Left lobe of liver (tissue), 2 donors: ENCODE data around the gene CACNB2. TPM values are rescaled to one million over a fixed set of nuclear protein-coding genes. Genes with fewer than 3 reads are reported as not detected.

Experiments used
- ATAC-seq: fragments of 200-7000 bp; cut with Tn5 transposase; one replicate; pipeline ENCODE4 v1.9.1; 2020; ENCODE audit warnings: mild to moderate bottlenecking, moderate library complexity
- DNase-seq: peaks from one replicate; pipeline ENCODE4 v3.0.0-alpha.2; 2020; ENCODE audit warnings: low spot score
- total RNA-seq: library from RNA; stranded (reverse); gene quantifications from one replicate; pipeline ENCODE4 v1.2.1, GENCODE V29; 2021
- donor health status: DM: no; HTN: no; CAD: no; lungs with moderate emphysema.
- donor health status: DM: no; HTN: yes; CAD: no.

CACNB2 gene
- total RNA-seq, 1 donor from 2014 or later, result 1.6 TPM

DNA sequence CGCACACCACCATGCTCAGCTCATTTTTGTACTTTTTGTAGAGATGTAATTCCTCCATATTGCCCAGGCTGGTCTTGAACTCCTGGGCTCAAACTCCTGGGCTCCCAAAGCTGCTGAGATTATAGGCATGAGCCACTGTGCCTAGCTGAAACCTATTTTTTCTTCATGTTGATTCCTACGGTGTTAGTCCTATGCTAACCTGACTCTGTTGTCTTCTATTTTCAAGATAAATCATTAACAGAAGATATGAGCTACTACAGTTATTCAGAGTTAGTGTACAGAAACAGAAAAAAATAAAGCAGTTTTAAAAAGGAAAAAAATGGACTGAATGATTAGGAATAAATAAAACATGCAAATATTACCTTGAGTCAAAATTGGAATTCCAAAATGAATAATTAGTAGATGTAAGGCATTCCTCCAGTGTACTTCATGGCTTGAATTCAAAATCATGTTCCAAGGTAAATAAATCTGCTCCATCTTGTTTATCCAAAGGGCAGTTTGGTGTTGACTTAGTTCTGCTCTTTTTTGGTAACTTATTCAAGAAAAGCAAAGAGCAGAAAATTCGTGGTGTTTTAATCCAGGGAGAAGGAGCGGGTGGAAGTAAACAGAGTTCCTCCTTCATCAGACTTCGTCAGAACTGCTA is 185.8 kb downstream of the CACNB2 start:
- peak; percentile 94 for ATAC-seq
- DNase-seq, result no peak

DNA sequence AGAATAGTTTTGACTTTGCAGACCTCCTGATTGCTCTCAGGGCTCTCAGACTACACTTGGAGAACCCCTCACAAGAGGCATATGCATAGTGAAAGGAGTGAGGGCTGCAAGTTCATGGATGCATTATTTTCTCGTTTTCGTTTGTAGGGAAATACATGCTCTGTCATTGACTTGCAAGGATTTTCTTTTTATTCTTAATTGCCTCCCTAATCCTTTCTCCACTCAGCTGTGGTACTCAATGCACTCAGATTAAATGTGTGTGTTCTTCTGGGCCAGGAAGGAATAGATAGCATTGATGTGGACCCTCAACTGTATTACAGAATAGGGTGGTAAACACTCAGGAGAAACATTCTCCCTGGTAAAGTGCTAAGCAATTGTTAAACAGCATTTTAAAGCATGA is 188.7 kb downstream of the CACNB2 start:
- no peak for DNase-seq

DNA sequence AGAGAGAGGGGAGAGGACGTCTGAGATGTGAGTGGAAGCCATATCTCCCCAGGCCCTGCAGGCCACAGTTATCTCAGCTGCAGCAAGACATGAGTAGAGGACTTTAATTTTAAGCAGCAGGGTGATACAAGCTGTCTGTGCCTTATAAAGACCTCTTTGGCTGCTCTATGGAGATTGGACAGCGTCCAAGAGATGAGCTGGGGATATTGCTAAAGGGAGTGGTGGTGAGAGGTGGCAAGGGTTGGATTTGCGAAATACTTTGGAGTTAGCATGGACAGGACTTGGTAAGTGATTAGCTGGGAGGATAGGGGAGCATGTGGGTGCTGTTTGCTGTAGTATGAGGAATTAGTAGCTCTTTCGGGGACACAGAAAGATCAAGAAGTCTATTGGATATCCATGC is 191.8 kb downstream of the CACNB2 start:
- peak; percentile 85 for DNase-seq
- peak; percentile 86 for ATAC-seq

More for the DNA sequence above, 188.7 kb downstream of the CACNB2 start:
- no peak for ATAC-seq

DNA sequence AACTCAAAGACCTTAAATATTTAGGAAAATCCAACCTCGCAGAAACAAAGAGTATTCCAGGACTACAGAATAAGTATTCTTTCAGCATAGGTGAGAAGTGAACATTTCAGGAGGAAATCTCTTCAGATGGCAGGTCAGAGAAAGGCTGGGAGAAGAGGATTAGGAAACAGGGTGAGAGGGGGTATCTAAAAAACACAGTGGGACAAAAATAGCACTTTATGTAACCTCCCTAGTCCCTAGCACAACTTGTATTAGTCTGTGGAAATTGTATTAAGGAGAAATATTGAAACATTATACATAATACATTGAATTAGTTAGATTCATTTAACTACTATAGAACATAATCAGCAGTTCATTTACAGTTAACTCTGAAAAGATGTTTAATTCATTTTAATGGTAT is 192.3 kb downstream of the CACNB2 start:
- ATAC-seq (peak; percentile 27), DNase-seq (no peak)

DNA sequence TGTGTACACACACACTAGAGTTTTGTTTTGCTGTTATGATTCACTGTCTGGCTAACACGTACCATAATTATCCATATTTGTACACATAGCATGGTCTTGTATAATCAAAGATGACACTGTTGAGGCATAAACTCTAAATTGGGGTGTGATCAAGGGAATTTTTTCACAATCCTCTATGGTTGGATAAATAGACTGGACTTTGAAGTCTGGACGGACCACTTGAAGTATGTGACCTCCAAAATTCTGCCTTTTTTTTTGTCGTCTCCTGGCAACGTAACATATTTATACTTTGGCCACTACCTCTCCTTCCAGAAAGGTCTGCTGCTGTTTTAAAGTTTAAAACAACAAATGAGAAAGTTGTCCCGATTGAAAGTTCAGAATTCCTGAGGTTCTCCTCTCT is 193.4 kb downstream of the CACNB2 start:
- no peak for DNase-seq
- ATAC-seq, result peak; percentile 48

DNA sequence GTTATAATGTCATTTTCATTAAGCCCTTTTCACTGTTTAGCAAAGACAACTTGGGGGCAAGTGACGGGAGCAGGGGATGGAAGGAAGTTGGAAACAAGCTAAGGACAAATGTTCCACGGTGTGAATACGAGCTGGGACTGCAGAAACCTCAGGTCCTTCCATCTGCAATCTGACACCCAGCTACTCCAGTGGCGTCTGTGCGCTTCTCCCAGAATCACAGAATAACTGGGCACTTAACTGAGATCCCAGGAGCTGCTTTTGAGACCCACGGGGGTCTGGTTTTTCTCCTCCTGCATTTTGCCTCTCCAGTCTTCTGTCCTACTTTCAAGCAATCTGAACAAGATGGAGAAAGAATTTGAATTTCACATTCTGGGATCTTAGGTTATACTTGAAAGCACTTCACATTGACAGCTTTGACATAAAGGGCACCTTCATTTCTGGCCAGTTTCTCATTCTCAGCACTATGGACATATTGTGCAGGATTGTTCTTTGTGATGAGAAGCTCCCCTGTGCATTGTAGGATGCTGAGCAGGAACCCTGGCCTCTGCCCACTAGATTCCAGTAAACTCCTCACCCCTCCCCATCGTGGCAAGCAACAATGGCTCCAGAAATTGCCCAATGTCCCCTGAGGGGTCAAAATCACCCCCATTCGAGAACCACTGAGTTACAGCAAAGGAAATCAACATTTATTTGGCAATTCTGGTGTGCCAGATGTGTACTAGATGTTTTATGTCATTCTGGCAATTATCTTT is 194.1 kb downstream of the CACNB2 start:
- ATAC-seq (peak; percentile 53), DNase-seq (no peak)

DNA sequence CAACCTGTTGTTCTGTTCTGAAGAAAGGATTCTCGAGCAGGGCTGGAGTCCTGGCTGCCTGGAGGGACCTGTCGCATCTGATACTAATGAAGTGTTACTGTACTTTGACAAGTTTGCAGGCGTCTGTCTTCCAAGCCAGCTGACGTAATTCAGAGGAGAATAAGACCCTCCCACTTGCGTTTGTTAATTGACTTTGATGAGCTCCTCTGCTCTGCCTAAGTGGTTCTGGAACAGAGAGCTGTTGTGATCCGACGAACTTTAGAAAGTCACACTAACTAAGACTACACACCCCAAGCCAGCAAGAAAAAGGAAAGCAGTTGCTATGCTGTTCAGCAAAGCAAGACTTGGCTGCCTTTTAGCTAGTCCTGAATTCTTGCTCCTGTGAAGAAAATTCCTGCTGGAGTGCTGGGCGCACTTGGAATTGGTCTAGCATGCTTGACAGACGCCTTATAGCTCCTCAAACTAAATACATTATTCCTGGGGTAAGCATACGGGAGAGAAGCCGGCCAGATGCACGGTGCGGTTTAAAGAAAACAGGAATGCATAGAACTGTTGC is 200.3 kb downstream of the CACNB2 start:
- ATAC-seq, result peak; percentile 52
- no peak for DNase-seq

DNA sequence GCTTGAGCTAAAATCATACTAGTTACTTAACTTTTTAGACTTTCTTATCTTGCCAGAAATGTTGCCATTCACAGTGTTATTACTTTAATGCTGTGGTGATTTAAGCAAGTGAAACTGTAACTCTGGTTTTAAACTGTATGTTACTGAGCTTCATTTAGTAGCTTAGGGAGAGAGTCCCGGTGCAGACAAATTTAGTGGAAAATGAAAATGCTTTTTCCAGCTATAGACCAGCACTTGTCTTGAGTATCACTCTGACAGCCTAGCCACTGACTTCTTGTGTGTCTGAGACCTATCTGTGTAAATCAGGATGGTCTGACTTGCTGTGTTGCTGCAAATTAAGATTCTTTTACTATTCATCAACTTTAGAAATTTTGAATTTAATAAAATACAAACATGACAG is 200.8 kb downstream of the CACNB2 start:
- DNase-seq (no peak), ATAC-seq (peak; percentile 33)

DNA sequence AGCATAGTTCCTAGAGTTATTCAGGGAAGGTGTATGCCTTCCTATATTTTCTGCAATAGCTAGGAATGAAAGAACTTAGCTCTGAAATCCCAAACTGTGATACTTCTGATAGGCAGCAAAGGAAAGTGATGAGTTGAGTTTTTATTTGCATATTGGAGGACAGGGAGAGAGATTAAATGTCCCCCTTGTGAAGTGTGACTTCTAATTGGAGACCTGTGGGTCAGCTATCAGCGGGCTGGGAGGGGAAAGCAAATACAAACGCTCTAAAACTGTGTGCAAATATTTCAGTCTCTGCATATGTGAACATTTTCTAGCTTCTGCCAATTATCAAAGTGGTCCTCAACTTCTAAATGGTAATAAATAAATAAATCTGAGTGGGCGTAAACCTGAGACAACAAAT is 203.3 kb downstream of the CACNB2 start:
- no peak for ATAC-seq
- no peak for DNase-seq

DNA sequence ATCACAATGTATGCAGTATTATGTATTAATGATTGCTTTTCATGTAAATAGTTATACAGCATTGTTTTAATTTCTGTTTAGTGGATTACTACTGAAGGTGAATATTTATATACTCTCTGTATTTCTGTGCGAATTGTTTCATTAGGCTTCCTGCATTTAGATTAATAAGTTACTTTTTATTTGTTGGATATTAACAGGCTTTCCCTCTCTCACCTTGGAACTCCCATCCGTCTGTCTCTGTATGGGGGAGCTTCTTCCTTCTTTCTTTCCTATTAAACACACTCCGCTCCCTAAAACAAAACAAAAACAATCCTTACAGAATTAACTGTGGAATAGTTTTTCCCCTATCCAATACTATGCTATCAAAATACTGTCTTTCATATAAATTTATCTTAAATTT is 205.1 kb downstream of the CACNB2 start:
- DNase-seq (no peak), ATAC-seq (peak; percentile 69)

DNA sequence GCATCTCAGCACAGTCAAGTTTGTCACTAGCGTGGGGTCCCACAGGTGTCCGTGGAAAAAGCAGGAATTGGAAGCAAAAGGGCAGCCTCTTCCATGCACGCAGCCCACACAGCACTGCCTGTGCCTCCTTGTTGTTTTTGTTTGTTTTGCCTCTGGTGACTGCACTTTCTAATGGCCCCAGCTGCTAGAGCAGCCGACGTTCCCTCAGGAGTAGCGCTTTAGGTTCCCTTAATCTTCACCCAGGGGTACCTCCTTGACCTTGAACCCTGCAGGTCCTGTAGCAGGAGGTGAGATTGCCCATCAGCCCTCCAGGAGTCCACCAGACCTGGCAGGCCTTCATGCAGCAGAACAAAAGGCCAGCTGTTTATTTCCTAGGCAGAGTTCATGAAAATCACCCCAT is 210.1 kb downstream of the CACNB2 start:
- ATAC-seq (no peak), DNase-seq (no peak)

DNA sequence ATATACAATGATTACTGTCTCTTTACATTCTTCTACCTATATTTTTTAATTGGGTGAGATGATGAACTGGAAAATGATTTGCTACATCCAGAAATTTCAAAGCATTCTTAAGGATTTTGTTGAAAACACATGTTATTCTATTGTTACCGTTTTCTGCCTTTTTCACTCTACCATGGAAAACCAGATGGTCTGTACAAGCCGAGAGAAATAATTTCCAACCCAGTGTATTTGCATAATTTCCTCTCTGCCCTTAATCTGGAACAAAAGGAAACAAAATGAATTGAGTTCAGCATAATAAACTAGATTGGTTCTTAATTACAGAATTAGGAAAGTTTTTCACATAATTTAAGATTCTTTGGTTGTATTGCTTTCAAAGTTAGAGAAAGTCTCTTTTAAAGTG is 211.2 kb downstream of the CACNB2 start:
- ATAC-seq, result no peak
- no peak for DNase-seq

DNA sequence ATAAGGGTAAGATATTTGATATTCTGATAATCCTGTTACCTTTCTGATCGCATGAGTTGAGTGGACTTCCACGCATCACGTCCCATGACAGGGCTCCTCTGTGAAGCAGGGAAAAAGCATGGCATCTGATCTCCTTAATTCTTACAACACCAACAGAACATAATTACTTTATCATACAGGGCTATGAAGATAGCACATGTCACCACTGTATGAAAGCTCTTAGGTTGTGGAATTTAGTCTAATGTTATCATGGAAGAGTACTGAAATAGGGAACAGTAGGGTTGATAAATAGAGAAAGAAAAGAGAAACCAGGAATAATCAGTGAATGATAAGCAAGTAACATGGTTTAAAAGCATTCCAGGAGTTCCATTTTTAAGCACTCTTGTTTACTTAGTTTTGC is 212.0 kb downstream of the CACNB2 start:
- ATAC-seq, result no peak
- no peak for DNase-seq

DNA sequence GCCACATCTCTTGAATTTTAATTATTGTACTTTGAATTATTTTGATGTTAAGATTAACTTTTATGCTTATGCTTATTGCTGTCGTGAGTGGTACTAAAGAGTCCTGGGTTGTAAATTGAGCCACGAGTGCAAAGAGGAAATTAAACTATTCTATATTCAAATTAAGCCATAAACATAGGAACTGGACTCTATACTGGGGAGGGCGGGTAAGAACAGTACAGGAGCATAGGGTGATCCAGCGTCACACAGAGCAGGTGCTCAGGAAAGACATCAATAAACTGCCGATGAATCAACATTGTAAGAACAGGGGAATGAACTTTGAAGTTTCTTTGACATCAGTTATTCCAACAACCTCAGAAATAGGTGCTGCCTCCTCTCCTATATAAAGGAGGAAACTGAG is 219.6 kb downstream of the CACNB2 start:
- ATAC-seq, result no peak
- no peak for DNase-seq

DNA sequence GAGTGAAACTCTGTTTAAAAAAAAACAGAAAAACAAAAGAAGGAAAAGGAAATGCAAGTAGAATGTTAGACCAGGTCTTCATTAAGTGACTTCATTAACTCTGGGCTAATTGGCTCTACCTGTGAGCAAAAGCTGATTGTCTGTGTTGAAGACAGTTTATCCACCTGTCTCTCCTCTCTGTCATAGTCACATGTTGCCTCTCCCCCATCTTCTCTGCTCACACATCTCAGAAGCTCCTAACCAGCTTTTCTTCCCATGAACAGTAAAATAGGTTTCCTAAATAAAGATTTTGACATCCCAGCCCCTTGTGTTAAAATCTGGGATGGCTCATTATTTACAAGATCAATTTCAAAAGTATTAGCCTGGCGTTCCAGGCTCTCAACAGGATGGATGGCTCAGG is 222.7 kb downstream of the CACNB2 start:
- ATAC-seq (no peak), DNase-seq (no peak)

DNA sequence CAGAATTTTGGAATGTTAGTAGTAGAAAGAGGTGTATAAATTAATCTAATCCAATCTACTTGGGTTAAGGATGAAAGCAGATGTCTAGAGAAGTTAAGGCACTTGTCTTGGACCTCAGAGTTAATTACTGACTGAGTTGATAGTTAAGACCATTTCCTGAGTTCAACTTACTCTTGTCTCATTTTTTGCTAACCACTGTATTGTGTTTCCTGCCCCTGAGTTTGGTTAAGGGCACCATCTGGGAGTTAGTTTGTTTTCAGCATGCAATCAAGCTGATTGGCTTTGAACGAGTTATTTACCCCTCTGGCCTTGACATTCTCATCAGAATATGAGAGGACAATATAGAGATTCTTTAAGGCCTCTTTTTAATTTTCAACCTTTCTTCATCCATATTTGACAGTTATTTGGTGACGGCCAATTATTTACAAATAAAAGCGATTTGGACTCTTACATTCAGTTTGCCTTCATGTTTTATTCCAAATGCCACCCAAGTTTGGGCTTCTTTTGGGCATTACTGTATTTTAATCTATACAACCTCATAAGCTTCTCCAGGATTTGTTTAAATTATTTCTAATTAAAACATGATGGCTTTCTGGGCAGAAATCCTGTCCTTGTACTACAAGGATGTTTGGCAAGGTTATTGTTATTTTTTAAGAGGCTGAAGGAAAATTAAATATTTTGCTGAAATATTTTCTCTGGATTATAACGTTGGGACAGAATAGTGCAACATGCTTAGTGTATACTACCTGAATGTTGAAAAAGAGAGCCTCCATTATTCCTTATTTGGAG is 225.0 kb downstream of the CACNB2 start:
- no peak for DNase-seq
- ATAC-seq, result no peak

DNA sequence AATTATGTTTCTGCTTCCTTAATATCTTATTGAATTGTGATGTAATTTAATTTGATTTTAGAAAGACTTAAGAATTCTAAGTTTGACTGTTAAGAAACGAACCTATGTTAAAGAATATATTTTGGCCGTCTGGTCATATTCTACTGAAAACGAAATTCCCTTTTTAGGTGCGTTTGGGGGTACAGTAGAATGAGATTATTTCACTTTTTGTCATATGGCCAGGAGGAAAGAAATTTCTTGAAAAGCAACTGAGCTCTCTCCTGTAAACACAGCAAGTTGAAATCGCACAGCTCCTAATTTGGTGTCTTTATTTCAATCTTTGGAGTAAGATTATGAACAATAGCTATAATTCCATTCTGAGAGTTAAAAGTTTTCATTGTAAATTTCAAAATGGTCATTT is 227.6 kb downstream of the CACNB2 start:
- no peak for DNase-seq
- no peak for ATAC-seq

DNA sequence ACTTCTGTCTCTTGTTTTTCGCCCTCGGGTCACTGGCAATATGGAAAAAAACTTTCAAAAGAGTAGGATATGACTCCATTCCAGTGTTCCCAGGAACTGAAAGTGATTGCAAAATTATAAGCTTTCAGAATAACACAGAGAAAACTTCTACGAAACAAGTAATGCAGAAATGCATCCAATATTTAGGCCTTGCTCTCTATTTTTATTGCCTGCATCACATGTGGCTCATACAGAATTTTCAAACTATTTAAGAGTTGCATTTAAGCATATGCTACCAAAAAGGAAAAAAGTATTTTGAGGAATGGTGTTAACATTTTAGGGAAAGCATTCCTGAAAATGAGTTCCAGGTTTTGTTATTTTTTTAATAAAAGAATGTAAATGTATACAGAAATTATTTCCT is 228.0 kb downstream of the CACNB2 start:
- no peak for DNase-seq
- ATAC-seq, result no peak

DNA sequence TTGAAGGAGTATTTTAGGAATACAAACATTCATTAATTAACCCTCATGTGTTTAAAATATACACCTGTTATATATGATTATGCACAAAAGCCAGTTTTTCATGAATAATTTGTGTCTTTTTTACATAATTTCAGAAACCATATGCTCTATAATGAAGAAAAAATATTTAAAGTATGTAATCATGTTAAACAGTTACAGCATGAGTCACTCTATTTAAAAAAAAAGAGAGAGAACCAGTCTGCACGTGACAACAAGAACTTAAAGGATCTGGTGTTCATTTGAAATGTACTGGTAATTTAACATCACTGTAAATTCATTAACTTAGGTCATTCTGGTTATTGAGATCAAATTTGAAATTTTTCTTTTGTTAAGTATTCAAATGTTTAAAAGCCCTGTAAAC is 228.5 kb downstream of the CACNB2 start:
- DNase-seq (no peak), ATAC-seq (no peak)

DNA sequence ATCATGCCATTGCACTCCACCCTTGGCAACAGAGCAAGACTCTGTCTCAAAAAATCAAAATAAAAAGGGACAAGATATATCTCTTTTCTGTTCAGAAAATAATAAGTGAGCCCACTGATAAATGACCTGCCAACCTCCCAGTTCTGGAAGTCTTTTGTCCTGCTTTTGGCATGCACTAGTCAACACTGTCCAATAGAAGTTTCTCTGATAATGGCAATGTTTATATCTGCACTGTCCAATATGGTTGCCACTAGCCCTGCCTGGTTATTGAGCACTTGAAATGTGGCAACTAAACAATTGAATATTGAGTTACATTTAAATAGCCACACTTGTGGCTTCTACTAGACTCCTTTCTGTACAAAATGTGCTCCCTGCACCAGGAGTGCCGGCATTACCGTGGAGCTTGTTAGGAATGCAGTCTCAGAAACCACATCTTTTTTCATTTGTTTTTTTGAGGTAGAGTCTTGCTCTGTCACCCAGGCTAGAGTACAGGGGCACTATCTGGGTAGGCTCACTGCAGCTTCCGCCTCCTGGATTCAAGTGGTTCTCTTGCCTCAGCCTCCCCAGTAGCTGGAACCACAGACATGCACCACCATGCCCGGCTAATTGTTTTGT is 229.7 kb downstream of the CACNB2 start:
- ATAC-seq (no peak), DNase-seq (no peak)

DNA sequence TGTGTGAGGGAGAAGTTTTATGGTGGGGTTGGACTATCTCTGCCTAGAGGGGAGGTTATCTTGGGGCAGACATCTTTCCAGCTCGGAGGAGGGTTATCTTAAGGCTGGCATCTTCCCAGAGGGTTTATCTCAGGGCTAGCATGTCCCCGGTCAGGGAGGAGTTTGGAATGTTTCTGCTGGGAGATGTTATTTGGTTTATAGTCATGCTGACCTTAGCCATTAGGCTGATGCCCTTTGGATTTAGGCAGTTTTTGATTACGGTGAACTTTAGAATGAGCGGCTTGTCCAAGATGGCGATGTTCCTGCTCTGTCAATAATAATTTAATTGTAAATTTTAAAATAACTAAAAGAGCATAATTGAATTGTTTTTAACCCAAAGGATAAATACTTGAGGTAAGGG is 236.4 kb downstream of the CACNB2 start:
- DNase-seq, result no peak
- ATAC-seq, result peak; percentile 73
